WTC11 (cell line): Measurements from ENCODE around the gene CCDC127. TPM values are rescaled to one million over a fixed set of nuclear protein-coding genes. Genes with fewer than 3 reads are reported as not detected.
A peak's percentile ranks its signal among the peaks of the same experiment; 100 is the strongest.

ENCODE experiments used
- ATAC-seq: fragments of 200-7000 bp; cut with Tn5 transposase; 2 replicates; pipeline ENCODE4 v1.10.0; 2021; ENCODE audit warnings: mild to moderate bottlenecking, moderate library complexity
- CTCF ChIA-PET: fragments of 300-600 bp; sonication (Branson Sonifier 250); formaldehyde crosslinking; loops from one replicate; lab custom pipeline; 2021; ENCODE audit warnings: antibody characterized with exemption; lab: Charles Lee
- POLR2A ChIA-PET: fragments of 350-600 bp; sonication (Branson Sonifier 250); formaldehyde crosslinking; loops from one replicate; lab custom pipeline; 2021; ENCODE audit warnings: antibody characterized with exemption; lab: Charles Lee
- DNase-seq: peaks from one replicate; pipeline ENCODE4 v3.0.0; 2021; ENCODE audit warnings: low spot score
- H3K27ac Mint-ChIP-seq: 2 replicates; pipeline ENCODE4 v1.8.0; 2021; ENCODE audit warnings: mixed read lengths
- H3K27me3 Mint-ChIP-seq: 2 replicates; pipeline ENCODE4 v1.8.0; 2021; ENCODE audit warnings: low read depth, mild to moderate bottlenecking, moderate library complexity, mixed read lengths
- H3K36me3 Mint-ChIP-seq: 2 replicates; pipeline ENCODE4 v1.8.0; 2021; ENCODE audit warnings: mixed read lengths
- H3K4me1 Mint-ChIP-seq: 2 replicates; pipeline ENCODE4 v1.8.0; 2022; ENCODE audit warnings: mixed read lengths
- H3K4me3 Mint-ChIP-seq: 2 replicates; pipeline ENCODE4 v1.8.0; 2021; ENCODE audit warnings: mild to moderate bottlenecking, moderate library complexity, mixed read lengths
- H3K9me3 Mint-ChIP-seq: 2 replicates; pipeline ENCODE4 v1.8.0; 2021; ENCODE audit warnings: mixed read lengths
- ATF1 ChIP-seq: sonication (generic); formaldehyde crosslinking; IDR thresholded peaks from 2 replicates; pipeline ENCODE4 v1.8.1; 2023; ENCODE audit warnings: mild to moderate bottlenecking, moderate library complexity, missing genetic modification reagents
- CBFB ChIP-seq: sonication (generic); formaldehyde crosslinking; IDR thresholded peaks from 2 replicates; pipeline ENCODE4 v1.8.1; 2022; ENCODE audit warnings: mild to moderate bottlenecking, low read depth, missing genetic modification reagents
- E2F1 ChIP-seq: sonication (generic); formaldehyde crosslinking; IDR thresholded peaks from 2 replicates; pipeline ENCODE4 v1.8.0; 2022; ENCODE audit warnings: mild to moderate bottlenecking, missing genetic modification reagents
- ERG ChIP-seq: fragments of 250-450 bp; sonication (Bioruptor Pico); IDR thresholded peaks from 2 replicates; pipeline ENCODE4 v1.8.0; 2021; ENCODE audit warnings: mild to moderate bottlenecking
- HMGXB4 ChIP-seq: sonication (generic); formaldehyde crosslinking; IDR thresholded peaks from 2 replicates; pipeline ENCODE4 v1.8.1; 2023; ENCODE audit warnings: mild to moderate bottlenecking, moderate library complexity, missing genetic modification reagents
- IRF2 ChIP-seq: sonication (generic); formaldehyde crosslinking; IDR thresholded peaks from 2 replicates; pipeline ENCODE4 v1.8.0; 2022; ENCODE audit warnings: low read depth, missing genetic modification reagents, borderline replicate concordance
- KAT7 ChIP-seq: sonication (generic); formaldehyde crosslinking; IDR thresholded peaks from 2 replicates; pipeline ENCODE4 v1.8.1; 2023; ENCODE audit warnings: missing genetic modification reagents, mild to moderate bottlenecking, borderline replicate concordance
- MAX ChIP-seq: sonication (generic); formaldehyde crosslinking; IDR thresholded peaks from 2 replicates; pipeline ENCODE4 v1.8.0; 2022; ENCODE audit warnings: mild to moderate bottlenecking, missing genetic modification reagents
- MLX ChIP-seq: sonication (generic); formaldehyde crosslinking; IDR thresholded peaks from 2 replicates; pipeline ENCODE4 v1.8.1; 2023; ENCODE audit warnings: mild to moderate bottlenecking, missing genetic modification reagents, moderate library complexity
- NFE2L1 ChIP-seq: sonication (generic); formaldehyde crosslinking; IDR thresholded peaks from 2 replicates; pipeline ENCODE4 v1.8.1; 2023; ENCODE audit warnings: missing genetic modification reagents
- PRDM15 ChIP-seq: sonication (generic); formaldehyde crosslinking; IDR thresholded peaks from 2 replicates; pipeline ENCODE4 v1.8.0; 2022; ENCODE audit warnings: missing genetic modification reagents
- PREB ChIP-seq: sonication (generic); formaldehyde crosslinking; IDR thresholded peaks from 2 replicates; pipeline ENCODE4 v1.8.1; 2022; ENCODE audit warnings: mild to moderate bottlenecking, missing genetic modification reagents, moderate library complexity, borderline replicate concordance
- TCF7 ChIP-seq: sonication (generic); formaldehyde crosslinking; IDR thresholded peaks from 2 replicates; pipeline ENCODE4 v1.8.0; 2022; ENCODE audit warnings: mild to moderate bottlenecking, low read depth, missing genetic modification reagents, moderate library complexity
- ZMAT4 ChIP-seq: fragments of 250-450 bp; sonication (Bioruptor Pico); IDR thresholded peaks from 2 replicates; pipeline ENCODE4 v1.9.0; 2021; ENCODE audit warnings: mild to moderate bottlenecking
- ZNF425 ChIP-seq: fragments of 250-450 bp; sonication (Bioruptor Pico); conservative IDR thresholded peaks from 2 replicates; pipeline ENCODE4 v1.9.0; 2021; ENCODE audit warnings: mild to moderate bottlenecking
- total RNA-seq: library from RNA; stranded (reverse); gene quantifications from 3 replicates; pipeline ENCODE4 v1.2.3, GENCODE V29; 2021

The CCDC127 gene
- total RNA-seq, 1 experiment from 2014 or later, result 5.3 TPM

GRCh38 chr5:195401-196160 is 22.4 kb downstream of the CCDC127 start:
- ChIA-PET POLR2A (no interaction called here), CTCF (interaction anchor here (0.5 to 0.9 kb wide), 2 partner anchors 12 to 24 kb away, joined by 3 to 4 read pairs; no protein-coding TSS in a partner anchor)
- peak; percentile 49; the same call in 1 of the 2 replicates for ATAC-seq
- Mint-ChIP-seq H3K27me3 (no peaks in the 10 kb centered on the region), H3K36me3 (no peaks in the 10 kb centered on the region), H3K27ac (no peak overlapping the region), H3K9me3 (no peaks in the 10 kb centered on the region), H3K4me3 (no peak overlapping the region), H3K4me1 (no peaks in the 10 kb centered on the region)
- no peak for TF ChIP-seq E2F1
- no peak for TF ChIP-seq KAT7 (CRISPR knock-in tag)
- no peak for TF ChIP-seq NFE2L1
- TF ChIP-seq ERG, result no peak
- TF ChIP-seq ZNF425 (CRISPR knock-in tag), result no peak
- DNase-seq, result no peak

- H3K27me3 Mint-ChIP-seq, result no peaks in the 10 kb centered on the region
- CTCF ChIA-PET, result interaction anchor here (0.9 to 1.2 kb wide), 2 partner anchors 25 to 122 kb away, joined by 3 to 4 read pairs; no protein-coding TSS in a partner anchor
- no peaks in the 10 kb centered on the region for H3K4me1 Mint-ChIP-seq
- DNase-seq (no peak), ATAC-seq (no peak)
- no peak overlapping the region for H3K27ac Mint-ChIP-seq
- no peaks in the 10 kb centered on the region for H3K36me3 Mint-ChIP-seq
- POLR2A ChIA-PET, result no interaction called here
- no peaks in the 10 kb centered on the region for H3K9me3 Mint-ChIP-seq
- no peak overlapping the region for H3K4me3 Mint-ChIP-seq
- TF ChIP-seq PRDM15 (no peak), MAX (CRISPR knock-in tag) (no peak), MLX (CRISPR knock-in tag) (no peak), IRF2 (CRISPR knock-in tag) (no peak), ZMAT4 (CRISPR knock-in tag) (no peak), E2F1 (no peak), CBFB (CRISPR knock-in tag) (no peak), ATF1 (CRISPR knock-in tag) (no peak), TCF7 (CRISPR knock-in tag) (no peak), ERG (no peak), HMGXB4 (CRISPR knock-in tag) (no peak), PREB (CRISPR knock-in tag) (no peak)
Measured at GRCh38 chr5:194603-195209, 23.2 kb downstream of the CCDC127 start.
